Measurements from ENCODE around the gene TTC4.

The TTC4 gene

GRCh38 chr1:54706419-54706818, 9.2 kb upstream of the TTC4 start:
- H3K9me3 ChIP-seq (replicated peaks; ENCODE audit: low read length) = no peaks in the 10 kb centered on the region
- H3K27me3 ChIP-seq (ENCODE audit: control insufficient read depth, insufficient read depth, low read length) = peaks cover 25% of the 10 kb centered on the region
- no peaks in the 10 kb centered on the region for H3K36me3 ChIP-seq (ENCODE audit: insufficient read depth, low read length)

GRCh38 chr1:54708385-54708784, 7.3 kb upstream of the TTC4 start:
- H3K36me3 ChIP-seq (ENCODE audit: insufficient read depth, low read length) = no peaks in the 10 kb centered on the region
- no peak overlapping the region for H3K9ac ChIP-seq (ENCODE audit: low read depth, low read length)
- no peak overlapping the region for H3K4me2 ChIP-seq (ENCODE audit: low read length)
- no peaks in the 10 kb centered on the region for H3K9me3 ChIP-seq (replicated peaks; ENCODE audit: low read length)
- H3K4me3 ChIP-seq (ENCODE audit: low read length) = no peak overlapping the region
- peaks cover 16% of the 10 kb centered on the region for H3K27me3 ChIP-seq (ENCODE audit: control insufficient read depth, insufficient read depth, low read length)
- H3K4me1 ChIP-seq (ENCODE audit: control insufficient read depth, insufficient read depth, low read length) = no peaks in the 10 kb centered on the region

More at GRCh38 chr1:54706419-54706818, 9.2 kb upstream of the TTC4 start:
- no peaks in the 10 kb centered on the region for H3K4me1 ChIP-seq (ENCODE audit: control insufficient read depth, insufficient read depth, low read length)
- H3K4me2 ChIP-seq (ENCODE audit: low read length) = no peak overlapping the region
- H3K4me3 ChIP-seq (ENCODE audit: low read length) = no peak overlapping the region
- no peak overlapping the region for H3K9ac ChIP-seq (ENCODE audit: low read depth, low read length)

GRCh38 chr1:54709547-54710292, 5.9 kb upstream of the TTC4 start:
- H3K36me3 ChIP-seq (ENCODE audit: insufficient read depth, low read length) = no peaks in the 10 kb centered on the region
- H3K4me3 ChIP-seq (ENCODE audit: low read length) = no peak overlapping the region
- H3K27me3 ChIP-seq (ENCODE audit: control insufficient read depth, insufficient read depth, low read length) = peaks cover 16% of the 10 kb centered on the region
- H3K4me2 ChIP-seq (ENCODE audit: low read length) = no peak overlapping the region
- no peak overlapping the region for H3K9ac ChIP-seq (ENCODE audit: low read depth, low read length)
- no peaks in the 10 kb centered on the region for H3K9me3 ChIP-seq (replicated peaks; ENCODE audit: low read length)
- H3K4me1 ChIP-seq (ENCODE audit: control insufficient read depth, insufficient read depth, low read length) = no peaks in the 10 kb centered on the region

DNA sequence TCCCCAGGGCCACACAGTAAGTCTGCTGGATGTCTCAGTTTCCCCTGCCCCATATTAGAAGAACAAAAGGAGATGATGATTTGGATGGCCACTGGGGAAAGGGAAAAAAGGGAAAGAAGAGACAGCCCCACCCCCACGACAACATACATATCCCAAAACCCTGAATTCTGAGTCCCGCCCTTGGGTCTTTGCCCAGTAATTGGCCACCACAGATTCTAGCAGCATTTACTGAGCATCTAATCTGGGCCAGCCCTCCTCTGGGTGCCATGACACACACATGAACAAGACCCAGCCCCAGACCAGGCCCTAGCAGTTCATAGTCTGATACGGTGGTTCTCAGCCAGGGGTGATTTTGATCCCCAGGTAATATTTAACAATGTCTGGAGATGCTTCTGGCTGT, 5.2 kb upstream of the TTC4 start:
- no peaks in the 10 kb centered on the region for H3K9me3 ChIP-seq (replicated peaks; ENCODE audit: low read length)
- peaks cover 16% of the 10 kb centered on the region for H3K27me3 ChIP-seq (ENCODE audit: control insufficient read depth, insufficient read depth, low read length)
- no peaks in the 10 kb centered on the region for H3K36me3 ChIP-seq (ENCODE audit: insufficient read depth, low read length)
- no peak overlapping the region for H3K4me3 ChIP-seq (ENCODE audit: low read length)
- H3K4me1 ChIP-seq (ENCODE audit: control insufficient read depth, insufficient read depth, low read length) = peaks cover 3% of the 10 kb centered on the region
- H3K9ac ChIP-seq (ENCODE audit: low read depth, low read length) = no peak overlapping the region
- no peak overlapping the region for H3K4me2 ChIP-seq (ENCODE audit: low read length)

DNA sequence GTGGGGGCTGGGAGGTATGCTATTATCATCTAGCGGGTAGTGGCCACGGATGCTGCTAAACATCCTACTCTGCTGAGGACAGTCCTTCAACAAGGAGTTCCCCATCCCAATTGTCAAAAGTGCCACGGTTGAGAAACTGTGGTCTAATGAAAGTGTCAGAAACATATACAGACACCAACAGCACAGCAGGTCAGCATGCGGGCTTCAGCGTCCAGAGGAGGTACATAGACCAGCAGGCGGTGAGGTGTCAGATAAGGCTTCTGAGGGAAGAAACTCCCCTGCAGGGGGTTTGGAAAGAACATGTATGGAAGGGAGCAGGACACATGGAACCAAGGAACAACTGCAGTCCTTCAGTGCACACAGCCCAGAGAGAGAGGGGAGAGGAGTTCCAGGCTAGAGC, 4.8 kb upstream of the TTC4 start:
- H3K27me3 ChIP-seq (ENCODE audit: control insufficient read depth, insufficient read depth, low read length) = peaks cover 16% of the 10 kb centered on the region
- peaks cover 4% of the 10 kb centered on the region for H3K4me1 ChIP-seq (ENCODE audit: control insufficient read depth, insufficient read depth, low read length)
- no peak overlapping the region for H3K4me2 ChIP-seq (ENCODE audit: low read length)
- no peak overlapping the region for H3K4me3 ChIP-seq (ENCODE audit: low read length)
- no peaks in the 10 kb centered on the region for H3K36me3 ChIP-seq (ENCODE audit: insufficient read depth, low read length)
- no peaks in the 10 kb centered on the region for H3K9me3 ChIP-seq (replicated peaks; ENCODE audit: low read length)
- no peak overlapping the region for H3K9ac ChIP-seq (ENCODE audit: low read depth, low read length)

DNA sequence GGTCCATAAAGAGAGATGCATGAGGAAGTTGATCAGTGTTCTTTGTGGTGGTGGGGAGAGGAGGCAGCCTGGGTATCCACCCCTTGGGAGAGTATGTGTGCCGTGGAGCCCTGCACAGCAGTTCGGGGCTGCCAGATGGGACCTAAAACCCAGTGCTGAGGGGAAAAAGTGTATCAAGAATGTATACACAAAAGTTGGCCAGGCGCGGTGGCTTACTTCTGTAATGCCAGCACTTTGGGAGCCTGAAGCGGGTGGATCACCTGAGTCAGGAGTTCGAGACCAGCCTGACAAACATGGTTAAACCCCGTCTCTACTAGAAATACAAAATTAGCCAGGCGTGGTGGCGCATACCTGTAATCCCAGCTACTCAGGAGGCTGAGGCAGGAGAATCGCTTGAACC, 4.1 kb upstream of the TTC4 start:
- peaks cover 16% of the 10 kb centered on the region for H3K27me3 ChIP-seq (ENCODE audit: control insufficient read depth, insufficient read depth, low read length)
- H3K9ac ChIP-seq (ENCODE audit: low read depth, low read length) = no peak overlapping the region
- peaks cover 5% of the 10 kb centered on the region for H3K4me1 ChIP-seq (ENCODE audit: control insufficient read depth, insufficient read depth, low read length)
- no peaks in the 10 kb centered on the region for H3K36me3 ChIP-seq (ENCODE audit: insufficient read depth, low read length)
- no peak overlapping the region for H3K4me2 ChIP-seq (ENCODE audit: low read length)
- no peak overlapping the region for H3K4me3 ChIP-seq (ENCODE audit: low read length)
- H3K9me3 ChIP-seq (replicated peaks; ENCODE audit: low read length) = no peaks in the 10 kb centered on the region

- peak overlapping the region; percentile 94 for H3K4me3 ChIP-seq (ENCODE audit: low read length)
- peaks cover 6% of the 10 kb centered on the region for H3K27me3 ChIP-seq (ENCODE audit: control insufficient read depth, insufficient read depth, low read length)
- H3K4me2 ChIP-seq (ENCODE audit: low read length) = peak overlapping the region; percentile 84
- H3K36me3 ChIP-seq (ENCODE audit: insufficient read depth, low read length) = peaks cover 14% of the 10 kb centered on the region
- peak overlapping the region; percentile 94 for H3K9ac ChIP-seq (ENCODE audit: low read depth, low read length)
- H3K4me1 ChIP-seq (ENCODE audit: control insufficient read depth, insufficient read depth, low read length) = peaks cover 10% of the 10 kb centered on the region
- no peaks in the 10 kb centered on the region for H3K9me3 ChIP-seq (replicated peaks; ENCODE audit: low read length)
Measured at GRCh38 chr1:54714881-54715492, 674 bp upstream of the TTC4 start.

GRCh38 chr1:54716299-54717047, 812 bp downstream of the TTC4 start:
- Histone ChIP-seq H3K4me2 (ENCODE audit: low read length) (peak overlapping the region; percentile 84), H3K9me3 (replicated peaks; ENCODE audit: low read length) (no peaks in the 10 kb centered on the region), H3K36me3 (ENCODE audit: insufficient read depth, low read length) (peaks cover 18% of the 10 kb centered on the region), H3K4me3 (ENCODE audit: low read length) (peak overlapping the region; percentile 94), H3K4me1 (ENCODE audit: control insufficient read depth, insufficient read depth, low read length) (peaks cover 10% of the 10 kb centered on the region), H3K9ac (ENCODE audit: low read depth, low read length) (peak overlapping the region; percentile 94), H3K27me3 (ENCODE audit: control insufficient read depth, insufficient read depth, low read length) (no peaks in the 10 kb centered on the region)

DNA sequence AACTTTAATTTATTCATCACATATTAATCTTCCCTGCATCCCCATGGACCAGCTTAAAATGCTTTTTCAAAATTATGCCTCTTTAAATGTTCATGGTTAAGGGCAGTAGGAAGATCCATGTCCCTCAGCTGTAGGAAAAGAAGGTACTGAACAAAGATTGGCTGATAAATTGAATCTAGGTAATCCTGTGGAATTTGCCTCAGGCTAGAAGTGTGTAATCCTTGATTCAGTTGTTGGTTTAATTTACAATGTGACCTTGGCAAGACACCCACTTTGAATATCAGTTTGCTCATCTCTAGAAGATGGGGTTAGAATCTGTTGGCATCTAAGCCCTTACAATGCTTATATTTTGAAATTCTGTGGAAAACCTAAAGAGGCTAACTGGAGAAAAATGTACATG, 6.1 kb downstream of the TTC4 start:
- H3K9me3 ChIP-seq (replicated peaks; ENCODE audit: low read length) = no peaks in the 10 kb centered on the region
- H3K4me1 ChIP-seq (ENCODE audit: control insufficient read depth, insufficient read depth, low read length) = peaks cover 2% of the 10 kb centered on the region
- H3K9ac ChIP-seq (ENCODE audit: low read depth, low read length) = no peak overlapping the region
- no peak overlapping the region for H3K4me2 ChIP-seq (ENCODE audit: low read length)
- H3K27me3 ChIP-seq (ENCODE audit: control insufficient read depth, insufficient read depth, low read length) = no peaks in the 10 kb centered on the region
- H3K36me3 ChIP-seq (ENCODE audit: insufficient read depth, low read length) = peaks cover 69% of the 10 kb centered on the region
- no peak overlapping the region for H3K4me3 ChIP-seq (ENCODE audit: low read length)

- Histone ChIP-seq H3K4me3 (ENCODE audit: low read length) (no peak overlapping the region), H3K27me3 (ENCODE audit: control insufficient read depth, insufficient read depth, low read length) (no peaks in the 10 kb centered on the region), H3K4me2 (ENCODE audit: low read length) (no peak overlapping the region), H3K4me1 (ENCODE audit: control insufficient read depth, insufficient read depth, low read length) (no peaks in the 10 kb centered on the region), H3K36me3 (ENCODE audit: insufficient read depth, low read length) (peaks cover 80% of the 10 kb centered on the region), H3K9me3 (replicated peaks; ENCODE audit: low read length) (no peaks in the 10 kb centered on the region), H3K9ac (ENCODE audit: low read depth, low read length) (no peak overlapping the region)
Measured at GRCh38 chr1:54723985-54724384, 8.3 kb downstream of the TTC4 start.

DNA sequence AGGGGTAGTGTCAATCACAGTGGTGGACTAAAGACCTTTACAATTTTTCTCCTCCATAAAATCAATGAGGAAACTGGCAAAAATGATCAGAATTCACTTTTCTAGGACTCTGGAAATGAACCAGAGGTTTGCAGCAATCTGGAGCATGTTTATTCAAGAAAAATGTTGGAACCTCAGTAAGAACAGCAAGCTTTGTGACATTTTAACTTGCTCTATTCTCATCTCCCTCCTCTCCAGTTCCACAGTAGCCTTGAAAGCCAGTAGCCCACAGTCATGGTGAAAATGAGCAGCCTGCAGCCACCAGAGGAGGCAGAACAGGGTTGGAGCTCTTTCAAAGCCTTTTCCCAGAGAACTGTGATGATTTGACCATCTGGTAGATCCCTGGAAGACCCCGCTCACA, 9.1 kb downstream of the TTC4 start:
- Histone ChIP-seq H3K9me3 (replicated peaks; ENCODE audit: low read length) (no peaks in the 10 kb centered on the region), H3K36me3 (ENCODE audit: insufficient read depth, low read length) (peaks cover 79% of the 10 kb centered on the region), H3K27me3 (ENCODE audit: control insufficient read depth, insufficient read depth, low read length) (no peaks in the 10 kb centered on the region), H3K4me2 (ENCODE audit: low read length) (no peak overlapping the region), H3K9ac (ENCODE audit: low read depth, low read length) (no peak overlapping the region), H3K4me1 (ENCODE audit: control insufficient read depth, insufficient read depth, low read length) (no peaks in the 10 kb centered on the region), H3K4me3 (ENCODE audit: low read length) (no peak overlapping the region)
